Osteocyte (in vitro differentiated cells): ENCODE data around the gene TREX2. TPM values are rescaled to one million over a fixed set of nuclear protein-coding genes. Genes with fewer than 3 reads are reported as not detected.

Source experiments
- DNase-seq: peaks from one replicate; pipeline ENCODE4 v3.0.0; 2021; ENCODE audit warnings: mixed read lengths; ENCODE audit not compliant: unreplicated experiment; ENCODE audit errors: extremely low spot score
- H3K27ac Mint-ChIP-seq: one replicate; pipeline ENCODE4 v1.8.0; 2021; ENCODE audit warnings: mild to moderate bottlenecking, mixed read lengths; ENCODE audit not compliant: unreplicated experiment
- H3K27me3 Mint-ChIP-seq: one replicate; pipeline ENCODE4 v1.8.0; 2021; ENCODE audit warnings: mixed read lengths; ENCODE audit not compliant: unreplicated experiment
- H3K36me3 Mint-ChIP-seq: one replicate; pipeline ENCODE4 v1.8.0; 2021; ENCODE audit warnings: mixed read lengths; ENCODE audit not compliant: unreplicated experiment
- H3K4me1 Mint-ChIP-seq: one replicate; pipeline ENCODE4 v1.8.0; 2021; ENCODE audit warnings: mixed read lengths; ENCODE audit not compliant: unreplicated experiment
- H3K4me3 Mint-ChIP-seq: one replicate; pipeline ENCODE4 v1.8.0; 2021; ENCODE audit warnings: mild to moderate bottlenecking, moderate library complexity, mixed read lengths; ENCODE audit not compliant: unreplicated experiment
- H3K9me3 Mint-ChIP-seq: one replicate; pipeline ENCODE4 v1.8.0; 2021; ENCODE audit warnings: mixed read lengths; ENCODE audit not compliant: unreplicated experiment
- total RNA-seq: library from RNA; stranded (reverse); gene quantifications from 2 replicates; pipeline ENCODE4 v1.2.1, GENCODE V29; 2021
- TF ChIP-seq, protein P1 (sequence below): fragments of 200-600 bp; sonication (generic); IDR thresholded peaks from 2 replicates; pipeline ENCODE4 v1.5.0; 2021; ENCODE audit warnings: antibody characterized with exemption, mild to moderate bottlenecking, moderate library complexity

Gene TREX2
- total RNA-seq, 1 donor from 2014 or later: 2.5 TPM

DNA sequence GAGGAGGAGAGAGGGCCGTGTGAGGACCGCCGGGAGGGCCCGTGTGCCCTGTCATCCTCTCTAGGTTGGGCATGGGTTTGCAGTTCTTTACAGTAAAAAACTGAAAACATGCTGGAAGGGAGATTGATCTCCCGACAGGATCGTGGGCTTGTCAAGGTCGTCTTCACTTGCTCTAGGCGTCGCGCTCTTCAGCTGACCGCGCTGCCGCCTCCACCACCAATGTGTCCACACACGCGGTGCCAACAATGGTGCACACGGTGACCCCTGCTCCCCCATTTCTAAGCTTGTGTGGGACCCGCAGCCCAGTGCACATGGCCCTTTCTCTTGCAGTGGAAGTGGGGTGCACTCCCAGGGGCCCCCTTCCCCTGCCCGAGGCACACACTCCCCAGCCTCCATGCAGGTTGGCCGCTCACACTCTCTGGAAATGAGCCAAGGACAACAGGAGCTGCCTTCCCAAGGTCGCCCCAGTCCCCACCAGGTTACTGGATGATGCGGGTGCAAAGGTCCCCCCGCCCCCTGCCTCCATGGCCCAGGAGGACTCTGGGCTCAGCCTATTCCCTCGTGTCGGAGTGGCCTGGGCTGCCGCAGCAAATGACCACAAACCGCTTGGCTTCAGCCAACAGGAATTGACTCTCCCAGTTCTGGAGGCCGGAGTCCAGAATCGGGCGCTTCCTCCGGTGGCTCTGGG is 36.3 kb downstream of the TREX2 start:
- Mint-ChIP-seq H3K27me3 (peaks cover 8% of the 10 kb centered on the region), H3K36me3 (no peaks in the 10 kb centered on the region), H3K9me3 (no peaks in the 10 kb centered on the region), H3K4me3 (no peak overlapping the region), H3K27ac (no peak overlapping the region), H3K4me1 (no peaks in the 10 kb centered on the region)
- DNase-seq: no peak
- TF ChIP-seq, protein P1, sequence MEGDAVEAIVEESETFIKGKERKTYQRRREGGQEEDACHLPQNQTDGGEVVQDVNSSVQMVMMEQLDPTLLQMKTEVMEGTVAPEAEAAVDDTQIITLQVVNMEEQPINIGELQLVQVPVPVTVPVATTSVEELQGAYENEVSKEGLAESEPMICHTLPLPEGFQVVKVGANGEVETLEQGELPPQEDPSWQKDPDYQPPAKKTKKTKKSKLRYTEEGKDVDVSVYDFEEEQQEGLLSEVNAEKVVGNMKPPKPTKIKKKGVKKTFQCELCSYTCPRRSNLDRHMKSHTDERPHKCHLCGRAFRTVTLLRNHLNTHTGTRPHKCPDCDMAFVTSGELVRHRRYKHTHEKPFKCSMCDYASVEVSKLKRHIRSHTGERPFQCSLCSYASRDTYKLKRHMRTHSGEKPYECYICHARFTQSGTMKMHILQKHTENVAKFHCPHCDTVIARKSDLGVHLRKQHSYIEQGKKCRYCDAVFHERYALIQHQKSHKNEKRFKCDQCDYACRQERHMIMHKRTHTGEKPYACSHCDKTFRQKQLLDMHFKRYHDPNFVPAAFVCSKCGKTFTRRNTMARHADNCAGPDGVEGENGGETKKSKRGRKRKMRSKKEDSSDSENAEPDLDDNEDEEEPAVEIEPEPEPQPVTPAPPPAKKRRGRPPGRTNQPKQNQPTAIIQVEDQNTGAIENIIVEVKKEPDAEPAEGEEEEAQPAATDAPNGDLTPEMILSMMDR: no peak

DNA sequence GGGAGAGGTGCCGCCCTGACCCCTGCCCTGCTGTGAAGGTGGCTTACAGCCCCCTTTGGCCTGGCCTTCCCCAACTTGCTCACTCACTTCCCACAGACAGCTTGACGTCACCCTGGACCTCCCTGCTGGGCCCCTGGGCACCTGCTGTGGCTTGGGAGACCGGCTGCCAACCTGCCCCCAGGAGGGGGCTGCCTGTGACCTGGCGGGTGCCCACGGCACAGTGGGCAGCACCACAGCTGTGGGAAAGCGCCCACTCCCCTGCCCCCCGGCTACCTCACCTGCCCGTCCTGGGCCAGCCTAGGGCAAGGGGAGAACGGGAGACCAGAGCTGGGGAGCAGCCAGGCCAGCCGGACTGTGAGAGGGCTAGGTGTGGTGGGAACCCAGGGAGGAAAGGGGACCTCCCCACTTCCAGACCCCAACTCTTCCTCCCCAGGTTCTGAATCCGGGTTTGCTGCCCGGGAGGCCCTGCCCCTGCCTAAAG is 36.9 kb downstream of the TREX2 start:
- Mint-ChIP-seq H3K9me3 (no peaks in the 10 kb centered on the region), H3K36me3 (no peaks in the 10 kb centered on the region), H3K27me3 (peaks cover 8% of the 10 kb centered on the region), H3K4me3 (no peak overlapping the region), H3K27ac (no peak overlapping the region), H3K4me1 (no peaks in the 10 kb centered on the region)
- DNase-seq: no peak
- TF ChIP-seq, protein P1: no peak

DNA sequence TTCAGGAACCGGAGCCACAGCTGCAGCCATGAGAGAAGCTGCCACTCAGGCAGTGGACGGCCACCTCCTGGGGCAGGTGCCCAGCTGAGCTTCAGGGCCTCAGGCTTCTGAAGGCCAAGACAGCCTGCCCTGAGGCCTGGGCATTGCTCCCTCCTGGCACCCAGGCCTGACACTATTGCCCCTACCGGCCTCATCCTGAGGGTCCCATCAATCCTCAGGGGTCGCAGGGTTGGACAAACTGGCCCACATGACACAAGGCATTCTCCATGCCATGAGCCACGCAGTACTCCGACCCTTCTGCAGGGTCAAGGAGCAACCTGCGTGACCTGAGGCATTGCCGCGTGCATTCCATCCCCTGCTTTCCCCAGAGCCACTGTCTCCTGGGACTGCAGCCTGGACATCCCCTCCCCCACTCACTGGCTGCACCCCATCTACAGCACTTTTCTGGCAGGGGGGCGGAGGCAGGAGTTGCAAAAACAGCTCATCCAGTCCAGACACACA is 37.6 kb downstream of the TREX2 start:
- no peak for DNase-seq
- H3K4me3 Mint-ChIP-seq: no peak overlapping the region
- H3K36me3 Mint-ChIP-seq: no peaks in the 10 kb centered on the region
- TF ChIP-seq, protein P1: no peak
- H3K9me3 Mint-ChIP-seq: no peaks in the 10 kb centered on the region
- no peaks in the 10 kb centered on the region for H3K4me1 Mint-ChIP-seq
- peaks cover 11% of the 10 kb centered on the region for H3K27me3 Mint-ChIP-seq
- H3K27ac Mint-ChIP-seq: no peak overlapping the region

DNA sequence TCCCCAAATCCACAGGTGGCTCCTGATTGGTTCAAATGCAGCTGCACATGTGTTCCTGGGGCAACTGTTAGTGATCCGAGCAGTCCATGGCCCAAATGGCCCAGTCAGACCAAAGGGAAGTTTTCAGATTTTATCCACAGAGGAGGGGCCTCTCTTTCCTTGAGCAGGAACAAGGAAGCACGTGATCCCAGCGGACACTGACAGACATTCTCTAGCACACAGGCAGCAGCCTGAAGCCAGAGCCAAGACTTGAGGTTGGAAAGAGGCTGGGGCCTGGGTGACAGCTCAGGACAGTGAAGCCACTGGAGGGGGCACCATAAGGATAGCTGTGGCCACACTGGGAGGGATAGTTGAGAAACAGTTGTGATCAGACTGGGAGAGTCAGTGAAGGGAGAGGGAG is 38.1 kb downstream of the TREX2 start:
- Mint-ChIP-seq H3K27me3 (peaks cover 16% of the 10 kb centered on the region), H3K27ac (no peak overlapping the region), H3K4me1 (no peaks in the 10 kb centered on the region), H3K4me3 (no peak overlapping the region), H3K9me3 (peaks cover 3% of the 10 kb centered on the region), H3K36me3 (no peaks in the 10 kb centered on the region)
- TF ChIP-seq, protein P1: no peak
- DNase-seq: no peak

DNA sequence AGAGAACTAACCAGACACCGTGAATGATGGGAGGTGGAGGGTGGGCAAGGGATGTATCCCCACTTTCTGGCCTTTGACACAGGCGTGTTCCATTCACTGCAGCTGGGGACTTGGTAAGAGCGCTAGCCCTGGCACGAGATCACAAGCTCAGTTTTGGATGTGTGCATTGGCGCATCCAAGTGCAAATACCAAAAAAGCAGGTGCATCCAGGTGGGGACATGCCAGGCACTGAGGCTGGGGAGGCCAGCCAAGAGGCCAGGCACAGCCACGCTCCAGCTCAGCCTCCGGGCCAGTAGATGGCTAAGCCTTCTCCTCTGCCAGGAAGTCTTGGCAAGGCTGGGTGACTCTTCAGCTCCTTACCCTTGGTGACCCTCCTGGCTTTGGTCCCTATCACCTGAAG is 39.0 kb downstream of the TREX2 start:
- peaks cover 16% of the 10 kb centered on the region for H3K27me3 Mint-ChIP-seq
- H3K36me3 Mint-ChIP-seq: no peaks in the 10 kb centered on the region
- no peak overlapping the region for H3K27ac Mint-ChIP-seq
- H3K9me3 Mint-ChIP-seq: peaks cover 4% of the 10 kb centered on the region
- H3K4me1 Mint-ChIP-seq: no peaks in the 10 kb centered on the region
- TF ChIP-seq, protein P1: no peak
- DNase-seq: no peak
- H3K4me3 Mint-ChIP-seq: no peak overlapping the region
